ENCODE results near the gene TARP.

Gene TARP

DNA sequence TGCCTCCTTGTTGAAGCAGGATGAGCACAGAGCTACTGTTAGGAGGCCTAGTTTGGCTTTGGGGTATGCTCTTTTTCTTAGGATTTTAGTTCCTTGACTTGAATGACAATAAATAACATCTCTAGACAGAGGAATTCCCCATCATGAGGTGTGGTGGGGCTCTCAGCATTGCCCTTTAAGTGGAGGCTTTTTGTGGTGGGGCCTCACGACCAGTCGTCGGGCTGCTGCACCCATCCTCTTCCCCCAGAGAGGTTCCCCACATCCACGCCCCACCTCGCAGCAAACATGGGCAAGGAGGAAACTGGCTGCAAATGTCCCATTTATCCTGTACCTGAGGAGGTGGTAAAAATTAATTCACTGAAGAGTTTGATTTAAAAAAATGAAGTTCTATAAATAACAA lies 36.1 kb upstream of the TARP start:
- Mint-ChIP-seq H3K27ac (ENCODE audit: unreplicated experiment) (no peak overlapping the region), H3K9me3 (ENCODE audit: unreplicated experiment) (no peaks in the 10 kb centered on the region), H3K4me3 (ENCODE audit: unreplicated experiment) (no peak overlapping the region), H3K27me3 (ENCODE audit: unreplicated experiment) (no peaks in the 10 kb centered on the region), H3K36me3 (ENCODE audit: unreplicated experiment) (no peaks in the 10 kb centered on the region), H3K4me1 (ENCODE audit: low read depth, unreplicated experiment) (peaks cover 2% of the 10 kb centered on the region)
- no peak for TF ChIP-seq CTCF (IDR thresholded peaks at IDR 0.05; ENCODE audit: partially characterized antibody, unreplicated experiment)
- DNase-seq: no peak

- no peak for DNase-seq
- Mint-ChIP-seq H3K4me3 (ENCODE audit: unreplicated experiment) (no peak overlapping the region), H3K27me3 (ENCODE audit: unreplicated experiment) (no peaks in the 10 kb centered on the region), H3K4me1 (ENCODE audit: low read depth, unreplicated experiment) (peaks cover 2% of the 10 kb centered on the region), H3K27ac (ENCODE audit: unreplicated experiment) (no peak overlapping the region), H3K36me3 (ENCODE audit: unreplicated experiment) (no peaks in the 10 kb centered on the region), H3K9me3 (ENCODE audit: unreplicated experiment) (no peaks in the 10 kb centered on the region)
- TF ChIP-seq CTCF (IDR thresholded peaks at IDR 0.05; ENCODE audit: partially characterized antibody, unreplicated experiment): no peak
Observed at GRCh38 chr7:38308140-38308539, 34.7 kb upstream of the TARP start.

GRCh38 chr7:38307640-38308039 lies 34.2 kb upstream of the TARP start:
- no peak for TF ChIP-seq CTCF (IDR thresholded peaks at IDR 0.05; ENCODE audit: partially characterized antibody, unreplicated experiment)
- Mint-ChIP-seq H3K36me3 (ENCODE audit: unreplicated experiment) (no peaks in the 10 kb centered on the region), H3K4me1 (ENCODE audit: low read depth, unreplicated experiment) (peaks cover 2% of the 10 kb centered on the region), H3K4me3 (ENCODE audit: unreplicated experiment) (no peak overlapping the region), H3K27ac (ENCODE audit: unreplicated experiment) (no peak overlapping the region), H3K27me3 (ENCODE audit: unreplicated experiment) (no peaks in the 10 kb centered on the region), H3K9me3 (ENCODE audit: unreplicated experiment) (no peaks in the 10 kb centered on the region)
- no peak for DNase-seq

GRCh38 chr7:38306914-38307313 lies 33.5 kb upstream of the TARP start:
- no peak for DNase-seq

DNA sequence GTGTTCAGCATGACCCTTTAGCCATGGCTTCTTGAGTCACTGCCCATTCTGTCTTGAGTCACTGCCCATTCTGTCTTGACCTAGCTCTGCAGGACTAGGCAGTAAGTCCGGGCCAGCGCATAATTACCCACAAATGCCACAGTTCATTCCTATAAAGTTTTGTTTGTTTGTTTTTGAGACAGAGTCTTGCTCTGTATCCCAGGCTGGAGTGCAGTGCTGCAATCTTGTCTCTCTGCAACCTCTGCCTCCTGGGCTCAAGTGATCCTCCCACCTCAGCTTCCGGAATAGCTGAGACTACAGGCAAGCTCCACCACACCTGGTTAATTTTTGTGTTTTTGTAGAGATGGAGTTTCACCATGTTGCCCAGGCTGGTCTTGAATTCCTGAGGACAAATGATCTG lies 32.7 kb upstream of the TARP start:
- no peak for TF ChIP-seq CTCF (IDR thresholded peaks at IDR 0.05; ENCODE audit: partially characterized antibody, unreplicated experiment)
- Mint-ChIP-seq H3K36me3 (ENCODE audit: unreplicated experiment) (no peaks in the 10 kb centered on the region), H3K27ac (ENCODE audit: unreplicated experiment) (no peak overlapping the region), H3K4me3 (ENCODE audit: unreplicated experiment) (no peak overlapping the region), H3K27me3 (ENCODE audit: unreplicated experiment) (no peaks in the 10 kb centered on the region), H3K9me3 (ENCODE audit: unreplicated experiment) (no peaks in the 10 kb centered on the region), H3K4me1 (ENCODE audit: low read depth, unreplicated experiment) (no peaks in the 10 kb centered on the region)
- no peak for DNase-seq

More at GRCh38 chr7:38306914-38307313, 33.5 kb upstream of the TARP start:
- H3K9me3 Mint-ChIP-seq (ENCODE audit: unreplicated experiment): no peaks in the 10 kb centered on the region
- no peak overlapping the region for H3K4me3 Mint-ChIP-seq (ENCODE audit: unreplicated experiment)
- H3K27me3 Mint-ChIP-seq (ENCODE audit: unreplicated experiment): no peaks in the 10 kb centered on the region
- no peak overlapping the region for H3K27ac Mint-ChIP-seq (ENCODE audit: unreplicated experiment)
- peaks cover 2% of the 10 kb centered on the region for H3K4me1 Mint-ChIP-seq (ENCODE audit: low read depth, unreplicated experiment)
- H3K36me3 Mint-ChIP-seq (ENCODE audit: unreplicated experiment): no peaks in the 10 kb centered on the region
- no peak for TF ChIP-seq CTCF (IDR thresholded peaks at IDR 0.05; ENCODE audit: partially characterized antibody, unreplicated experiment)
